ENCODE measurements around the gene AP5S1.
A peak's percentile ranks its signal among the peaks of the same experiment; 100 is the strongest.
"Not testable (repeated sequence)": the region's sequence is repeated elsewhere in the genome, so short reads cannot be mapped to it uniquely, and the experiment has no call there.

AP5S1 gene

GRCh38 chr20:3794168-3794567, 26.2 kb upstream of the AP5S1 start:
- not testable (repeated sequence) for DNase-seq

- DNase-seq: no peak
These were observed 25.5 kb upstream of the AP5S1 start for GRCh38 chr20:3794701-3795420.

- DNase-seq: peak; percentile 97
These were observed 24.6 kb upstream of the AP5S1 start, which contains the start of gene CDC25B for GRCh38 chr20:3795511-3796468. CDC25B (plus strand) TSS chr20:3796310; CDS start chr20:3796532, 222 bp downstream.

- DNase-seq: no peak
These were observed 23.7 kb upstream of the AP5S1 start for GRCh38 chr20:3796477-3797225.

- DNase-seq: no peak
These were observed 23.2 kb upstream of the AP5S1 start for GRCh38 chr20:3797226-3797545.

GRCh38 chr20:3797592-3798372, 22.6 kb upstream of the AP5S1 start:
- no peak for DNase-seq

GRCh38 chr20:3798373-3798768, 22.0 kb upstream of the AP5S1 start:
- DNase-seq: no peak

- no peak for DNase-seq
These were observed 21.5 kb upstream of the AP5S1 start for GRCh38 chr20:3798908-3799248.

- peak; percentile 25 for DNase-seq
These were observed 20.0 kb upstream of the AP5S1 start for GRCh38 chr20:3800256-3800877.

GRCh38 chr20:3800878-3801260, 19.5 kb upstream of the AP5S1 start:
- no peak for DNase-seq

GRCh38 chr20:3801299-3801698, 19.0 kb upstream of the AP5S1 start:
- no peak for DNase-seq

GRCh38 chr20:3801846-3802245, 18.5 kb upstream of the AP5S1 start:
- DNase-seq: no peak

- no peak for DNase-seq
These were observed 17.7 kb upstream of the AP5S1 start for GRCh38 chr20:3802524-3803239.

GRCh38 chr20:3803289-3803688, 17.1 kb upstream of the AP5S1 start:
- DNase-seq: no peak

GRCh38 chr20:3803854-3804253, 16.5 kb upstream of the AP5S1 start:
- DNase-seq: no peak

- DNase-seq: no peak
These were observed 16.0 kb upstream of the AP5S1 start for GRCh38 chr20:3804254-3804751.

- DNase-seq: no peak
These were observed 15.6 kb upstream of the AP5S1 start for GRCh38 chr20:3804781-3805180.

GRCh38 chr20:3808544-3808943, 11.8 kb upstream of the AP5S1 start:
- no peak for DNase-seq

GRCh38 chr20:3811467-3812258, 8.7 kb upstream of the AP5S1 start:
- DNase-seq: no peak

- DNase-seq: no peak
These were observed 8.1 kb upstream of the AP5S1 start for GRCh38 chr20:3812259-3812681.
